Suprapubic skin (tissue), 4 donors: Measurements from ENCODE around the gene C11orf54. TPM values are rescaled to one million over a fixed set of nuclear protein-coding genes. Genes with fewer than 3 reads are reported as not detected.
"Not testable (repeated sequence)": the region's sequence is repeated elsewhere in the genome, so short reads cannot be mapped to it uniquely, and the experiment has no call there.

Experiments
- DNase-seq, 2 donors: peaks; one replicate each; pipeline ENCODE4 v3.0.0-alpha.2; 2019; ENCODE audit warnings: low spot score in 2 of 2
- H3K27ac ChIP-seq: fragments of 200-600 bp; sonication (generic); one replicate; pipeline ENCODE4 v1.5.1; 2019
- H3K27me3 ChIP-seq: fragments of 200-600 bp; sonication (generic); one replicate; pipeline ENCODE4 v1.5.1; 2019
- H3K36me3 ChIP-seq: fragments of 200-600 bp; sonication (generic); one replicate; pipeline ENCODE4 v1.5.1; 2019
- H3K4me1 ChIP-seq: fragments of 200-600 bp; sonication (generic); one replicate; pipeline ENCODE4 v1.5.1; 2019
- H3K4me3 ChIP-seq: fragments of 200-600 bp; sonication (generic); one replicate; pipeline ENCODE4 v1.5.1; 2019; ENCODE audit warnings: mild to moderate bottlenecking
- H3K9me3 ChIP-seq: fragments of 200-600 bp; sonication (generic); one replicate; pipeline ENCODE4 v1.5.1; 2019
- EP300 ChIP-seq: sonication (generic); formaldehyde crosslinking; IDR thresholded peaks from one replicate; pipeline ENCODE4 v1.6.1; 2017; ENCODE audit warnings: antibody characterized with exemption
- POLR2A ChIP-seq, 2 donors: fragments of 450-650 bp; IDR thresholded peaks; one replicate each; pipeline ENCODE4 v1.6.1; 2017; ENCODE audit warnings: antibody characterized with exemption in 2 of 2, mild to moderate bottlenecking in 2 of 2, moderate library complexity in 2 of 2
- POLR2AphosphoS5 ChIP-seq, 3 donors: sonication (generic); formaldehyde crosslinking; IDR thresholded peaks; one replicate each; pipeline ENCODE4 v1.6.1; 2017; ENCODE audit warnings: antibody characterized with exemption in 3 of 3
- WGBS: methylation state at CpG from one replicate; pipeline ENCODE4 v1.1.5; 2018; 5-methylcytosine and 5-hydroxymethylcytosine counted together
- total RNA-seq, 4 donors: library from RNA; depleted of rRNA; stranded (reverse); fragments of >200 nt; gene quantifications; one replicate each; pipeline ENCODE4 v1.1.0, GENCODE V29; 2016
- TF ChIP-seq, protein P1 (sequence below), 2 donors: fragments of 200-600 bp in 1 of 2; fragments of 450-650 bp in 1 of 2; sonication (generic) in 1 of 2; IDR thresholded peaks; one replicate each; pipeline ENCODE4 v1.5.1; 2016 to 2019; ENCODE audit warnings: antibody characterized with exemption in 2 of 2, mild to moderate bottlenecking in 1 of 2, moderate library complexity in 1 of 2

C11orf54 gene
- total RNA-seq, 4 donors from 2014 or later = 19.4 to 62.1 (median 26.5) TPM

DNA sequence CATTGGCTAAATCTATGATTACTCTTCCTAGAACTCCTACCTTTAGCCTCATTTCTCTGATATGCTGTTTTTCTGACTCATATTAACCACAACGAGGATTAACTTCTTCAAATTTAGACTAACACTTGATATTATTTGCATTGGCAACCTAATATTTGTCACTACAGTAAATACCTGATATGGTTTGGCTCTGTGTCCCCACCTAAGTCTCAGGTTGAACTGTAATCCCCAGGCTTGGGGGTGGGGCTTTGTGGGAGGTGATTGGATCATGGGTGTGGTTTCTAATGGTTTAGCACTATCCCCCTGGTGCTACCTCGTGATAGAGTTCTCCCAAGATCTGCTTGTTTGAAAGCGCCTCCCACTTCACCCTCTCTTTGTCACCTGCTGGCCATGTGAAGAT is 25.5 kb downstream of the C11orf54 start:
- no peak overlapping the region for H3K27ac ChIP-seq
- WGBS = 91% methylated on average over 2 of the region's 3 CpGs
- no peak for DNase-seq

DNA sequence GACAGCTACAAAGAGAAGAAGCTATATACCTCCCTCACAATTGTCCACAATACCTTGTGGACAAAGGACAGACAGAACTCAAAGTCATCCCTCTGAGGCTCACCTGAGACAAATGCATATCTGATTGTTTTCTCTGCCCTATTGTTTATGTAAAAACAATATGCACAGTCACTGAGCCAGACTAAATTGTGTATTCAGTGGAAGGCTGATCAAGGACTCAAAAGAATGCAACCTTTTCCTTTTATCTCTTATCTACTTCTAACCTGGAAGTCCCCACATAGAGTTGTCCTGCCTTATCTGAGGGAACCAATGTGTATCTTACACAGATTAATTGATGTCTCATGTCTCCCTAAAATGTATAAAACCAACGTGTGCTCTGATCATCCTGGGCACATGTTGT is 28.7 kb downstream of the C11orf54 start:
- H3K4me3 ChIP-seq = no peak overlapping the region
- H3K4me1 ChIP-seq = no peaks in the 10 kb centered on the region
- TF ChIP-seq POLR2A (IDR thresholded peaks at IDR 0.05) = no peak
- TF ChIP-seq POLR2AphosphoS5 (IDR thresholded peaks at IDR 0.05) = no peak
- no peak for TF ChIP-seq EP300
- TF ChIP-seq, protein P1, sequence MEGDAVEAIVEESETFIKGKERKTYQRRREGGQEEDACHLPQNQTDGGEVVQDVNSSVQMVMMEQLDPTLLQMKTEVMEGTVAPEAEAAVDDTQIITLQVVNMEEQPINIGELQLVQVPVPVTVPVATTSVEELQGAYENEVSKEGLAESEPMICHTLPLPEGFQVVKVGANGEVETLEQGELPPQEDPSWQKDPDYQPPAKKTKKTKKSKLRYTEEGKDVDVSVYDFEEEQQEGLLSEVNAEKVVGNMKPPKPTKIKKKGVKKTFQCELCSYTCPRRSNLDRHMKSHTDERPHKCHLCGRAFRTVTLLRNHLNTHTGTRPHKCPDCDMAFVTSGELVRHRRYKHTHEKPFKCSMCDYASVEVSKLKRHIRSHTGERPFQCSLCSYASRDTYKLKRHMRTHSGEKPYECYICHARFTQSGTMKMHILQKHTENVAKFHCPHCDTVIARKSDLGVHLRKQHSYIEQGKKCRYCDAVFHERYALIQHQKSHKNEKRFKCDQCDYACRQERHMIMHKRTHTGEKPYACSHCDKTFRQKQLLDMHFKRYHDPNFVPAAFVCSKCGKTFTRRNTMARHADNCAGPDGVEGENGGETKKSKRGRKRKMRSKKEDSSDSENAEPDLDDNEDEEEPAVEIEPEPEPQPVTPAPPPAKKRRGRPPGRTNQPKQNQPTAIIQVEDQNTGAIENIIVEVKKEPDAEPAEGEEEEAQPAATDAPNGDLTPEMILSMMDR (IDR thresholded peaks at IDR 0.05) = no peak
- no peaks in the 10 kb centered on the region for H3K9me3 ChIP-seq
- H3K27ac ChIP-seq = no peak overlapping the region
- no peak for DNase-seq
- no peaks in the 10 kb centered on the region for H3K27me3 ChIP-seq
- H3K36me3 ChIP-seq = no peaks in the 10 kb centered on the region
- 29% methylated on average over 1 of the region's 1 CpG for WGBS

More for the DNA sequence above, 25.5 kb downstream of the C11orf54 start:
- H3K4me3 ChIP-seq = no peak overlapping the region
- peaks cover 25% of the 10 kb centered on the region for H3K36me3 ChIP-seq
- H3K4me1 ChIP-seq = no peaks in the 10 kb centered on the region
- no peaks in the 10 kb centered on the region for H3K27me3 ChIP-seq
- H3K9me3 ChIP-seq = no peaks in the 10 kb centered on the region
- TF ChIP-seq EP300 = no peak
- TF ChIP-seq POLR2A (IDR thresholded peaks at IDR 0.05) = no peak
- no peak for TF ChIP-seq POLR2AphosphoS5 (IDR thresholded peaks at IDR 0.05)
- TF ChIP-seq, protein P1 (IDR thresholded peaks at IDR 0.05) = no peak

DNA sequence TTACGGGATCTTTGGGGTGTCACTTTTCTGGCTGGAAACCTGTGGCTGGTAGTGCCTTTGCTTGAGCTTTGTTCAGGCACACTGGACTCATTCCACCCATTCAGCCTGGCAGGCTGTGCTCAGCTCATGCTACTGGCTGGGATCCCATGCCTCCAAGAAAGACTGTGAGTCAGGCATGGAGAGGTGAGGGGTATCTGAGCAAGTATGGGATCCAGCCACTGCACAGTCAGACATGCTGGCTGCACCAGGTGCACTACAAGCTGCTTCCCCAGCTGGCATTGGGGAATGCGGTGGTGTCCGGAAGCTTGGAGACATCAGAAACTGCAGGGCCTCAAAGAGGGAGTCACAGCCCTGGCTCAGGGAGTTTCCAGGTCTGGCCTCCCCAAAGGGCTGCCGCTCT is 30.7 kb downstream of the C11orf54 start:
- TF ChIP-seq, protein P1 (IDR thresholded peaks at IDR 0.05) = no peak
- no peak for TF ChIP-seq POLR2A (IDR thresholded peaks at IDR 0.05)
- no peak for TF ChIP-seq EP300
- TF ChIP-seq POLR2AphosphoS5 (IDR thresholded peaks at IDR 0.05) = no peak
- WGBS = 72% methylated on average over 4 of the region's 4 CpGs

DNA sequence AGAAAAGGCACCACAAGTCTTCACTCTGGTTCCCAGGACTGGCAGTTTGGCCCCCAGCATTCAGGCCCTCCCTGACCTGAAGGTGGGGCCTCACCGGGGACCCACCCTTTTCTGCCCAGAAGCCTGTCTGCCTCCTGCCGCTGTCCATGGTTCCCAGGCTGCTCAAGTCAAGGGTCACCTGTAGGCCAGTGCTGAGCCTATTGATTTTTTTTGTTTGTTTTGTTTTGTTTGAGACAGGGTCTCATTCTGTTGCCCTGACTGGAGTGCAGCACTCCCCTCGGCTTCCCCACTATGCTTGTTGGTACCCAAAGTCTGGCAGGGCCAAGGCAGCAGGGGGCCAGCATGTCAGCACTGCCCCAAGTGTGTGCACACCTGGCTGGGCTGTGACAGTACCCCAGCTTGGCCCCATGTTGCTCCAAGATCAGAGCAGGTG is 31.6 kb downstream of the C11orf54 start:
- H3K27me3 ChIP-seq = no peaks in the 10 kb centered on the region
- no peaks in the 10 kb centered on the region for H3K9me3 ChIP-seq
- no peak overlapping the region for H3K4me3 ChIP-seq
- H3K4me1 ChIP-seq = no peaks in the 10 kb centered on the region
- no peak overlapping the region for H3K27ac ChIP-seq
- no peak for DNase-seq
- no peaks in the 10 kb centered on the region for H3K36me3 ChIP-seq
- 91% methylated on average over 3 of the region's 3 CpGs for WGBS
- TF ChIP-seq, protein P1 (IDR thresholded peaks at IDR 0.05) = no peak
- TF ChIP-seq EP300 = no peak
- TF ChIP-seq POLR2AphosphoS5 (IDR thresholded peaks at IDR 0.05) = no peak
- TF ChIP-seq POLR2A (IDR thresholded peaks at IDR 0.05) = no peak

More for the DNA sequence above, 30.7 kb downstream of the C11orf54 start:
- Histone ChIP-seq H3K4me1 (no peaks in the 10 kb centered on the region), H3K9me3 (no peaks in the 10 kb centered on the region), H3K27me3 (no peaks in the 10 kb centered on the region), H3K36me3 (no peaks in the 10 kb centered on the region), H3K4me3 (no peak overlapping the region), H3K27ac (no peak overlapping the region)
- DNase-seq = no peak

DNA sequence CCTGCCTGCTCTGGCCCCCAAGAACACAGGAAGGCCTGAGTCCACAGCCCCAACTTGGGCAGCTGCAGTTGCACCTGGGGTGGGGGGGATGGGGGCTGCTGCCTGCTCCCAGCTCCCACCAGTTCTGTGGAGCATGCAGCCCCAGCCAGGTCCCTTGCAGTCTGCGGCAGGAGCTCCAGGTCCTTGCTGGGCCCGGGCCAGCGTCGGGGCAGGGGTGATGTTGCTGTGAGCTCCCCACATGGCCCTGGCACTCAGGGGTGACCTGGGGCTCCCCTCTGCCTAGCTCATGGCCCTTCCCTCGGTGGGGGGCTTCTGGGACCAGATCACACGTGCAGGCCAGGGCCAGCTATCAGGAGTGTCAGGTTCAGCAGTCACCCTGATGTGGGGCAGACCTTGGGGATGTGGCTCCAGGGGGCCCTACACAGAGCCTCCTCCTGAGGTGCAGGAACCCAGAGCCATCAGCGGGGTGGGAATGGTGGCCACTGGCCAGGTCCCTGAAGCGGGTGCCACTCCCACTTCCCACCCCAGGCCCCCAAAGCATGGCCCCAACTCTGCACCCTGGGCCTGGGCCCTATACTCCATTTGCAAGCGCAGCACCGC is 32.2 kb downstream of the C11orf54 start:
- Histone ChIP-seq H3K27ac (no peak overlapping the region), H3K9me3 (no peaks in the 10 kb centered on the region), H3K4me1 (no peaks in the 10 kb centered on the region), H3K27me3 (no peaks in the 10 kb centered on the region), H3K4me3 (no peak overlapping the region), H3K36me3 (no peaks in the 10 kb centered on the region)
- TF ChIP-seq, protein P1 (IDR thresholded peaks at IDR 0.05) = no peak
- DNase-seq = no peak
- WGBS = 93% methylated on average over 3 of the region's 10 CpGs

DNA sequence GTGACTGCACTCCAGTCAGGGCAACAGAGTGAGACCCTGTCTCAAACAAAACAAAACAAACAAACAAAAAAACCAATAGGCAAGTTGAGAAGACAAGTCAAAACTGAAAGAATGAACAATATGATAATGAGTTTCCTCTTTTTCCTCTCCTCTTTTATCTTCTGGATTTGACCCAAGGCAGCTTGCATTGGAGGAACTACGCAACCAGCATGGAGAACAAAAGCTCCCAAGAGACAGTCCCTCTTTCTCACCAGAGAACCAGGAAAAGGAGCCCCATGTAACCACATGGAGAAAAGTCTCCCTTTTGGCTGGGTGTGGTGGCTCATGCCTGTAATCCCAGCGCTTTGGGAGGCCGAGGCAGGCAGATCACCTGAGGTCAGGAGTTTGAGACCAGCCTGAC is 33.1 kb downstream of the C11orf54 start:
- WGBS = 87% methylated on average over 3 of the region's 3 CpGs
- not testable (repeated sequence) for H3K4me3 ChIP-seq, H3K4me1 ChIP-seq, H3K27ac ChIP-seq, H3K36me3 ChIP-seq, DNase-seq, H3K27me3 ChIP-seq, H3K9me3 ChIP-seq
